Measurements from ENCODE around the gene TMEM175.

The TMEM175 gene

DNA sequence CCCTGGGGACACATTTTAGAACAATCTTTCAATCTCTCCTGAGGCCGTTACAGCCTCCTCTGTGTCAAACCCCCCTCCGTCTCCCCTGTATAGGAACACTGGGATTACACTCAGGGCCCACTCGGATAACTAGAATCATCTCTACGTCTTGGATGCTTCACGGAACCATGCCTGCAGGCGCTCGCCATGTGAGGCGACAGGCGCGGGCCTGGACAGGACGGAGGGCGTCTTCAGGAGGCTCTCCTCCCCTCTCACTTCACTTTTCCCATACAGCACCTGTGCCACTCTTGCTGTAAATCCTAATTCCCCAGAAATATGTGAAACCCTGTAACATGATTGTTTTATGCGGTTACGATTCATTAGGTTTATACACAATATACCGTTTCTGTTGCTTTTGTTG is 50.6 kb downstream of the TMEM175 start (continued):
- no peak for TF ChIP-seq ZNF792 (tag by site-specific recombination; IDR thresholded peaks at IDR 0.05)
- TF ChIP-seq ZNF843 (tag by site-specific recombination; IDR thresholded peaks at IDR 0.05): no peak

DNA sequence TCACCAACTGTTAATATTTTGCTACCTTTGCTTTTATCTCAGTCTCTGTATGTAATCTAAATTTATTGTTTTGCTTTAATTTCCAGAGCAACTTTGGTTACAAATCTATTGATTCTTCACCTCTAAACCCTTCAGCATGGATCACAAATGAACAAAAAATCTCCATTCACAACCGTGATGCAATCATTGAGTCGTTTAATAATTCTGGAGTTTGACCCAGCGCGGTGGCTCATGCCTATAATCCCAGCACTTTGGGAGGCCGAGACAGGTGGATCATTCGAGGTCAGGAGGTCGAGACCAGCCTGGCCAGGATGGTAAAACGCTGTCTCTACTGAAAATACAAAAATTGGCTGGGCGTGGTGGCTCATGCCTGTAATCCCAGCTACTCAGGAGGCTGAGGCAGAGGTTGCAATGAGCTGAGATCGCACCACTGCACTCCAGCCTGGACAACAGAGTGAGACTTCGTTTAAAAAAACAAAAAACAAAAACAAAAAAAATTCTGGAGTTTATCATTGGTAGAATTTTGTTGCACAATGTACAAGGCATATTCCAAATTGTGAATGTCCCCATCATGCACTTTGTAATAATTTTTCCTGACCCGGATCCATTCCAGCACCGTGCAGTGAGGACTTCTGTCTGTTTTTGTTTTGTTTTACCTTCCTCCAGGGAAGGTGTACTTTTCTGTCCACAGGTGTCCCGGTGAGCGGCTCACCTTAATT is 52.2 kb downstream of the TMEM175 start:
- TF ChIP-seq SP7 (tag by site-specific recombination; IDR thresholded peaks at IDR 0.05) (no peak), ZBTB48 (tag by site-specific recombination; IDR thresholded peaks at IDR 0.05) (no peak), ZNF664 (tag by site-specific recombination; IDR thresholded peaks at IDR 0.05) (no peak), ZNF768 (tag by site-specific recombination; IDR thresholded peaks at IDR 0.05) (no peak), ZXDB (tag by site-specific recombination; IDR thresholded peaks at IDR 0.05) (no peak), BCL11A (tag by site-specific recombination; IDR thresholded peaks at IDR 0.05; ENCODE audit: low read depth) (no peak), ZNF624 (tag by site-specific recombination; IDR thresholded peaks at IDR 0.05) (no peak), ZNF221 (tag by site-specific recombination; IDR thresholded peaks at IDR 0.05; ENCODE audit: borderline replicate concordance) (no peak), ZNF341 (tag by site-specific recombination; IDR thresholded peaks at IDR 0.05; ENCODE audit: low read depth) (no peak), ZNF140 (tag by site-specific recombination; IDR thresholded peaks at IDR 0.05) (no peak), ZNF791 (tag by site-specific recombination; IDR thresholded peaks at IDR 0.05) (no peak), GLIS2 (tag by site-specific recombination; IDR thresholded peaks at IDR 0.05) (no peak), ZNF157 (tag by site-specific recombination; IDR thresholded peaks at IDR 0.05) (no peak), ZNF175 (tag by site-specific recombination; IDR thresholded peaks at IDR 0.05) (no peak), YY1 (tag by site-specific recombination; IDR thresholded peaks at IDR 0.05) (no peak), ZNF610 (tag by site-specific recombination; IDR thresholded peaks at IDR 0.05; ENCODE audit: borderline replicate concordance) (no peak), GLI4 (tag by site-specific recombination; IDR thresholded peaks at IDR 0.05) (no peak)
- TF ChIP-seq, protein P1, sequence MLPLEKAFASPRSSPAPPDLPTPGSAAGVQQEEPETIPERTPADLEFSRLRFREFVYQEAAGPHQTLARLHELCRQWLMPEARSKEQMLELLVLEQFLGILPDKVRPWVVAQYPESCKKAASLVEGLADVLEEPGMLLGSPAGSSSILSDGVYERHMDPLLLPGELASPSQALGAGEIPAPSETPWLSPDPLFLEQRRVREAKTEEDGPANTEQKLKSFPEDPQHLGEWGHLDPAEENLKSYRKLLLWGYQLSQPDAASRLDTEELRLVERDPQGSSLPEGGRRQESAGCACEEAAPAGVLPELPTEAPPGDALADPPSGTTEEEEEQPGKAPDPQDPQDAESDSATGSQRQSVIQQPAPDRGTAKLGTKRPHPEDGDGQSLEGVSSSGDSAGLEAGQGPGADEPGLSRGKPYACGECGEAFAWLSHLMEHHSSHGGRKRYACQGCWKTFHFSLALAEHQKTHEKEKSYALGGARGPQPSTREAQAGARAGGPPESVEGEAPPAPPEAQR (tag by site-specific recombination; IDR thresholded peaks at IDR 0.05): no peak
- no peaks in the 10 kb centered on the region for H3K9me3 ChIP-seq (ENCODE audit: control insufficient read depth, insufficient read depth, low read depth, low read length)
- peaks cover 0 to under 1% of the 10 kb centered on the region in 2 experiments; a peak in 1 of 3 replicates for H3K36me3 ChIP-seq (ENCODE audit: control insufficient read depth in 2 of 2, insufficient read depth in 1 of 2, low read length in 2 of 2)
- ChIA-PET CTCF (no interaction called here), POLR2A (no interaction called here)
- H3K4me3 ChIP-seq (ENCODE audit: low read depth, low read length): no peak overlapping the region
- H3K27ac ChIP-seq (ENCODE audit: extremely low read depth, low read depth, low read length): no peak overlapping the region
- no peaks in the 10 kb centered on the region for H3K4me1 ChIP-seq (ENCODE audit: control insufficient read depth, insufficient read depth, low read length)

DNA sequence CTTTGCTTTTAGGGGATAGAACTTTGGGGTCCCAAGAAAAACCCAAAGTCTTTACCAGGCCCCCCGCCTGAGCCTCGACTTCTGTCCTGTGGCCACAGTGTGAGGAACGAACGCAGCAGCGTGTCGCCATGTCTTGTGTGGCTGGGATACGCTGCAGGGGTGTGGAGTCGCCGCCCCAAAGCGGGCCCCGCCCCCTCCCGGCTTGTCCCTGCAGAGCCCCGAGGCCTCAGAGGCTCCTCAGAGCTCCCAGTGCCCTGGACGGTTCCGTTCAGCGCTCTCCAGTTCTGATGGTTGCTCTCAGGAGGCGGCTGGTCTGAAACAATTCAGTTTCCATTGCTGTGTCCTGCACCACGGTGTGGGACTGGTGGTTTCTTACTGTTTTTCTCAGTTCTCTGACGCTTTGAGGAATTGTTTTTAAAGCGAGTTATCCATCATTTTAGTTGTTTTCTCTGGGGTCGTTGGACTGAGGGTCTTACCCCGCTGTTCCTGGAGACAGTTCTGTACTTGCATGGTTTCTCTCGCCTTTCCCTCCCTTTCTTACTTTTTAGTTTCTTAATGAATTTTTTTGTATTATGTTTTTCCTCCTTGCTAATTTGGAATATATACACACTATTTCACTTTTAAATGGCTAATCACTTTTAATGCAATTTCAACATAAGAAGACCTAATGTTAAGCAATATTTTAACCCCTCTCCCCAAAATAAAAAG is 53.0 kb downstream of the TMEM175 start:
- CTCF ChIA-PET: interaction anchor here (1.2 kb wide), 1 partner anchor 51 kb away, joined by 4 read pairs; no protein-coding TSS in a partner anchor
- Histone ChIP-seq H3K9me3 (ENCODE audit: control insufficient read depth, insufficient read depth, low read depth, low read length) (no peaks in the 10 kb centered on the region), H3K4me1 (ENCODE audit: control insufficient read depth, insufficient read depth, low read length) (no peaks in the 10 kb centered on the region), H3K27ac (ENCODE audit: extremely low read depth, low read depth, low read length) (no peak overlapping the region), H3K4me3 (ENCODE audit: low read depth, low read length) (no peak overlapping the region), H3K36me3 (ENCODE audit: control insufficient read depth in 2 of 2, insufficient read depth in 1 of 2, low read length in 2 of 2) (peaks cover 0 to 4% of the 10 kb centered on the region in 2 experiments; a peak in 1 of 3 replicates)
- TF ChIP-seq GLIS2 (tag by site-specific recombination; IDR thresholded peaks at IDR 0.05) (peak; percentile 54), ZBTB17 (tag by site-specific recombination; IDR thresholded peaks at IDR 0.05) (peak; percentile 68; the same call in 1 of the 2 replicates), ZNF571 (tag by site-specific recombination; IDR thresholded peaks at IDR 0.05) (no peak), IKZF3 (tag by site-specific recombination; IDR thresholded peaks at IDR 0.05) (no peak), ZNF366 (tag by site-specific recombination; conservative IDR thresholded peaks at IDR 0.05) (no peak), SP3 (tag by site-specific recombination; IDR thresholded peaks at IDR 0.05) (peak; percentile 46; the same call in 1 of the 2 replicates), ZNF202 (tag by site-specific recombination; IDR thresholded peaks at IDR 0.05; ENCODE audit: borderline replicate concordance) (no peak), ZNF138 (tag by site-specific recombination; IDR thresholded peaks at IDR 0.05; ENCODE audit: borderline replicate concordance) (no peak)
- POLR2A ChIA-PET: no interaction called here

All from HEK293 (cell line).